ENCODE data around the gene PROX2. TPM values are rescaled to one million over a fixed set of nuclear protein-coding genes. Genes with fewer than 3 reads are reported as not detected.
A peak's percentile ranks its signal among the peaks of the same experiment; 100 is the strongest.

PROX2 gene
- total and polyA plus RNA-seq, 7 experiments from 2014 or later: 0.05 to 0.54 (median 0.10) TPM; not detected in 3

DNA sequence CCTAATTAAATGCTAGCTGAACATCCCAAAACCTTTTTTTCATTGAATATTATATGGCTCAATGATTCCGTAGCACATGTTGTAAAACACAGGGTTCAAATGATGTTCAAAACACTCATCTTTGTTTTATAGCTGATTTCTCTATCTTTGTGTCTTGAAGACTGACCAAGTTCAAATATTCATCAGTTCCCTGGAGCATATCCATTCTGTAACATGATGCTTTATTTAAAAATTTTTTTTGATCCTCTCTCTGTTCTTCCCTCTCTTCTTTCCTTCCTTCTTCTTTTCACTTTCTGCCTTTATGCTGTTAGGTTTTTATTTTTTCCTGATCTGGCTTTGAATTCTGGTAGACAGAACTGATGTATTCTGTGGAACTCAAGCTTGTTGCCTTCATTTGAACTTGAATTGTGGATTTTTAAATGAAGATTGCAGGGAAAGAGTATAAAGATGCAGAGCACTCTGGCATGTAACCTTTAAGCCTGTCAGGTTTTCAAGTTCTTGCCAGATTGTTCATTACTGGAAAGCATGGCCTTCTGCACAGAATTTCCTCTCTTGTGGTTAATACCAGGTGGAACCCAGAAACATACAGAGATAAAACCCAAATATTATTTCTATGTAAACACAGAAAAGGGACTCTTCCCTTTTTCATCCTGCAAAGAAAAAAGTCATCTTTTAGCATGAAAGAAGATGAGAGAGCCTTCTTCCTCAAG, 39.5 kb downstream of the PROX2 start:
- Mint-ChIP-seq H3K4me3 (peak overlapping the region; percentile 25 to 87 (median 63)), H3K27ac (peak overlapping the region; percentile 78 to 99 (median 90)), H3K27me3 (no peaks in the 10 kb centered on the region), H3K36me3 (peaks cover 0 to 22% (median 0%) of the 10 kb centered on the region in 5 donors), H3K4me1 (peaks cover 36 to 78% (median 72%) of the 10 kb centered on the region in 7 donors), H3K9me3 (no peaks in the 10 kb centered on the region)
- Histone ChIP-seq H3K4me1 (ENCODE audit: control insufficient read depth in 2 of 2, insufficient read depth in 2 of 2, low read length in 2 of 2) (peaks cover 43 to 55% of the 10 kb centered on the region in 2 donors), H3K27ac (ENCODE audit: low read depth, low read length) (peak overlapping the region; percentile 72), H3K36me3 (ENCODE audit: control insufficient read depth in 2 of 3, insufficient read depth in 3 of 3, low read length in 3 of 3) (peaks cover 0 to 1% (median 0%) of the 10 kb centered on the region in 3 experiments), H3K9me3 (ENCODE audit: control insufficient read depth in 2 of 3, low read length in 3 of 3) (no peaks in the 10 kb centered on the region), H3K27me3 (ENCODE audit: control insufficient read depth in 2 of 2, insufficient read depth in 2 of 2, low read length in 2 of 2) (no peaks in the 10 kb centered on the region), H3K4me3 (ENCODE audit: low read length) (no peak overlapping the region)
- DNase-seq (no peak), ATAC-seq (no peak)
- intact Hi-C loops (cut with micrococcal nuclease): no loop called here
- ChIA-PET CTCF (interaction anchor here (0.6 to 1.7 kb wide), 3 partner anchors 24 to 73 kb away, joined by 4 to 13 read pairs (median 4); partner anchors contain the start of gene YLPM1), POLR2A (interaction anchor here (0.6 to 1.6 kb wide), 12 partner anchors 8 to 218 kb away, joined by 3 to 8 read pairs (median 3); partner anchors contain the start of gene YLPM1)

DNA sequence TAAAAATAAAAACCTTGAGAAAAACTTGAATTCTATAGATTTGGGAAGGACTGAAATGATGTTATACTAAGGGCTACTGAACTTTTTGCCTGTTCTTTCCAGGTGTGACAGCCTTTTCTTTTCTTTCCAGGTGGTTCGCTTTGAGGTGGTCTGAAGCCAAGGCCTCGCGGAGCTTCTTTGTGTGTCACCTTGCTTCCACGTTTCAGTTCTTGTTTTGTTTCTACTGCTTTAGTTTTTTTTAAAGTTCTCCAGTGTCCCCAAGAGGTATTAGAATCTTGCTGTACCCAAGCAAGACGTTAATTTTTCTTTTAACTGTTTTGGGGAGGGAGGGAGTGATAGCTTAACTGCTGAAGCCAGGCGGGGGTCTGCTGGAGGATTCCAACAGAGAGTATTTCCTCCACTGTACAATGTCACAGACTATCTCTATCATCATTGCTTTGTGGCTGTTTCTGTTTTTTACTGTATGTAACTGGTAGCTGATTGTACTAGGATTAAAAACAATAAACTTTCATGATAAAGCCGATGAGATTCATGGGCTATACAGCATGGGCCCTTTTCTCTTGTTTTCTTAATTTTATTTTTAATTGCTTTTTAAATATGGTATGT, 40.2 kb downstream of the PROX2 start:
- ChIA-PET POLR2A (interaction anchor here (0.6 to 1.6 kb wide), 12 partner anchors 9 to 217 kb away, joined by 3 to 8 read pairs (median 3); partner anchors contain the start of gene YLPM1), CTCF (interaction anchor here (0.6 to 1.7 kb wide), 3 partner anchors 24 to 72 kb away, joined by 4 to 13 read pairs (median 4); partner anchors contain the start of gene YLPM1)
- Histone ChIP-seq H3K4me1 (ENCODE audit: control insufficient read depth in 2 of 2, insufficient read depth in 2 of 2, low read length in 2 of 2) (peaks cover 37 to 49% of the 10 kb centered on the region in 2 donors), H3K27ac (ENCODE audit: low read depth, low read length) (peak overlapping the region; percentile 72), H3K9me3 (ENCODE audit: control insufficient read depth in 2 of 3, low read length in 3 of 3) (no peaks in the 10 kb centered on the region), H3K4me3 (ENCODE audit: low read length) (no peak overlapping the region), H3K27me3 (ENCODE audit: control insufficient read depth in 2 of 2, insufficient read depth in 2 of 2, low read length in 2 of 2) (no peaks in the 10 kb centered on the region), H3K36me3 (ENCODE audit: control insufficient read depth in 2 of 3, insufficient read depth in 3 of 3, low read length in 3 of 3) (peaks cover 0 to 8% (median 0%) of the 10 kb centered on the region in 3 experiments)
- peaks cover 0 to 18% (median 1%) of the 10 kb centered on the region in 5 donors for H3K36me3 Mint-ChIP-seq
- peaks cover 30 to 72% (median 65%) of the 10 kb centered on the region in 7 donors for H3K4me1 Mint-ChIP-seq
- DNase-seq: peak in 4 of 9 donors; percentile 18 to 23 (median 22)
- H3K27me3 Mint-ChIP-seq: no peaks in the 10 kb centered on the region
- H3K27ac Mint-ChIP-seq: peak overlapping the region; percentile 78 to 99 (median 90)
- intact Hi-C loops (cut with micrococcal nuclease): no loop called here
- H3K4me3 Mint-ChIP-seq: peak overlapping the region; percentile 30 to 87 (median 78)
- ATAC-seq: peak; percentile 42
- no peaks in the 10 kb centered on the region for H3K9me3 Mint-ChIP-seq

DNA sequence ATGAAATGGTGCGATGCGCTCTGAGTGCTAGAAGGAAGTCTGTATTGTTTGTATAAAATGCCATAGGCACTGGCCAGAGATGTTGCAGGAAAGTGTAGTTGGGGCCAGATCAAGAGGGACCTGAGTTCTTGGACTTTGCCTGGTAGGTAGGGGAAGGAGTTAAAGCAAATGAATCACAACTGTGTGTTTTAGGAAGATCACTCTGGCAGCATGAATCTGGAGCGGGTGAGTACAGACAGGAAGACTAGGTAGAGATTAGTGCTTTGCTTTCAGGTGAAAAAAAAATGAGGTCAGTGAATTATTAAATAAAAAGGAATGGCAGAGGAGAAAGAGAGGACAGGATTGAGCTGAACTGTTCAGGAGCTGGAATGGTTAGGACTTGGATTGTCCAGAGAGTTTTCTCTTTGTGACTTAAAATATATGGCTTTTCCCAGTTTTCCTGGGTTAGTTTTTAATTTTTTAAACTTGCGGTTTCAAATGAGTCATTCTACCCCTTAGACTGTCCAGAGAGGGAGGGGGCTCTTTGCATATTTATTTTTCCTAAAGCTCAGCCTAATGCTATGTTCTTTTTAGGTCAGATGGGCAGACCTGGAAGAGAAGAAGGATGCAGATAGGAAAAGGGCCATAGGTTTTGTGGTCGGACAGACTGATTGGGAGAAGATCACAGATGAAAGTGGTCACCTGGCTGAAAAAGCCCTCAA, 41.1 kb downstream of the PROX2 start:
- H3K9me3 Mint-ChIP-seq: no peaks in the 10 kb centered on the region
- no peaks in the 10 kb centered on the region for H3K9me3 ChIP-seq (ENCODE audit: control insufficient read depth in 2 of 3, low read length in 3 of 3)
- H3K4me1 ChIP-seq (ENCODE audit: control insufficient read depth in 2 of 2, insufficient read depth in 2 of 2, low read length in 2 of 2): peaks cover 30 to 49% of the 10 kb centered on the region in 2 donors
- CTCF ChIA-PET: interaction anchor here (0.8 kb wide), 1 partner anchor 232 kb away, joined by 3 read pairs; no protein-coding TSS in a partner anchor
- no peaks in the 10 kb centered on the region for H3K27me3 Mint-ChIP-seq
- no peak for ATAC-seq
- POLR2A ChIA-PET: interaction anchor here (0.6 to 1.4 kb wide), 6 partner anchors 8 to 87 kb away, joined by 3 to 4 read pairs (median 3); partner anchors contain the start of gene YLPM1
- peaks cover 7 to 25% (median 10%) of the 10 kb centered on the region in 5 donors for H3K36me3 Mint-ChIP-seq
- H3K4me1 Mint-ChIP-seq: peaks cover 30 to 63% (median 56%) of the 10 kb centered on the region in 7 donors
- no peak overlapping the region for H3K4me3 ChIP-seq (ENCODE audit: low read length)
- intact Hi-C loops (cut with micrococcal nuclease): no loop called here
- peak overlapping the region in 8 of 9 donors; percentile 78 to 99 (median 91) for H3K27ac Mint-ChIP-seq
- H3K27me3 ChIP-seq (ENCODE audit: control insufficient read depth in 2 of 2, insufficient read depth in 2 of 2, low read length in 2 of 2): no peaks in the 10 kb centered on the region
- peak overlapping the region in 9 of 10 donors; percentile 7 to 87 (median 40) for H3K4me3 Mint-ChIP-seq
- DNase-seq: no peak
- peak overlapping the region; percentile 72 for H3K27ac ChIP-seq (ENCODE audit: low read depth, low read length)
- peaks cover 0 to 17% (median 0%) of the 10 kb centered on the region in 3 experiments for H3K36me3 ChIP-seq (ENCODE audit: control insufficient read depth in 2 of 3, insufficient read depth in 3 of 3, low read length in 3 of 3)

DNA sequence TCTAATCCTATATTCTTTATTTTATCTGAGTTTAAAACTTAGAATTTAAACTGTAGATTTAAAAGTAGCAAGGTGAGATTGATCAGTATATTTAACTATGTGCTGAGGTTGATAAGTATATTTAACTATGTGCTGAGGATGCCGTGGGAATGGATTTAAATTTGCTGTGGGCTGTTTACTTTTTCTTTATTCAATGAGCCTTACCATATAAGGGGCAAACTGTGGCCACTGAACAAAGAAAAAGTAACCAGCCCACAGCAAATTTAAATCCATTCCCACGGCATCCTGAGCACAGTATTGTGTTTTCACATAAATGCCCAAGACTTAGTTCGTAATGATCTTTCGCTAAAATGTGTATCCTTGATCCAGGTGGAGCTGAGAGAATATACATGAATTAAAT, 43.1 kb downstream of the PROX2 start:
- Histone ChIP-seq H3K27me3 (ENCODE audit: control insufficient read depth in 2 of 2, insufficient read depth in 2 of 2, low read length in 2 of 2) (no peaks in the 10 kb centered on the region), H3K9me3 (ENCODE audit: control insufficient read depth in 2 of 3, low read length in 3 of 3) (no peaks in the 10 kb centered on the region), H3K36me3 (ENCODE audit: control insufficient read depth in 2 of 3, insufficient read depth in 3 of 3, low read length in 3 of 3) (peaks cover 0 to 33% (median 0%) of the 10 kb centered on the region in 3 experiments), H3K4me3 (ENCODE audit: low read length) (no peak overlapping the region), H3K4me1 (ENCODE audit: control insufficient read depth in 2 of 2, insufficient read depth in 2 of 2, low read length in 2 of 2) (peaks cover 16 to 36% of the 10 kb centered on the region in 2 donors), H3K27ac (ENCODE audit: low read depth, low read length) (no peak overlapping the region)
- DNase-seq (no peak), ATAC-seq (no peak)
- H3K27me3 Mint-ChIP-seq: no peaks in the 10 kb centered on the region
- peaks cover 31 to 44% (median 41%) of the 10 kb centered on the region in 7 donors for H3K4me1 Mint-ChIP-seq
- peaks cover 15 to 34% (median 21%) of the 10 kb centered on the region in 5 donors for H3K36me3 Mint-ChIP-seq
- intact Hi-C loops (cut with micrococcal nuclease): no loop called here
- H3K27ac Mint-ChIP-seq: no peak overlapping the region
- CTCF ChIA-PET: interaction anchor here (0.7 kb wide), 1 partner anchor 16 kb away, joined by 3 read pairs; no protein-coding TSS in a partner anchor
- POLR2A ChIA-PET: no interaction called here
- H3K9me3 Mint-ChIP-seq: no peaks in the 10 kb centered on the region
- H3K4me3 Mint-ChIP-seq: no peak overlapping the region

DNA sequence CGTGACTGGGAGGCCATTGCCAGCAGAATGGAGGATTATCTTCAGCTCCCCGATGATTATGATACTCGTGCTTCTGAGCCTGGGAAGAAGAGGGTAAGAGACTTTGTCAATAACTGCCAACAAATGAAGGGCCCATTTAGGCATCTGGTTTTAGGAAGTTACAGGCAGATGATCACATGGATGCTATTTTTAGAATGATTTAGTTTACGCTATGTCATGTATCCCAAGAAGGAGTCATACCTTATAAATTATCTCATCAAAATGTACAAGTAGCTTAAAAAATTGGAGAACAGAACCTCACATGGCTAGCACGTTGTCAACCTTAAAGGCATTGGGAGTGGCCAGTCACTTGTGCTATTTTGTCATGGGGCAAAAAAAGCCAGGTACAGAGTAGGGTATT, 46.7 kb downstream of the PROX2 start:
- ATAC-seq (no peak), DNase-seq (no peak)
- Mint-ChIP-seq H3K4me3 (no peak overlapping the region), H3K4me1 (peaks cover under 1 to 8% (median 5%) of the 10 kb centered on the region in 7 donors), H3K9me3 (no peaks in the 10 kb centered on the region), H3K27ac (peak overlapping the region in 3 of 9 donors; percentile 29 to 54 (median 48)), H3K36me3 (peaks cover 22 to 36% (median 30%) of the 10 kb centered on the region in 5 donors), H3K27me3 (no peaks in the 10 kb centered on the region)
- ChIA-PET CTCF (interaction anchor here (0.6 kb wide), 2 partner anchors 49 to 408 kb away, joined by 3 to 4 read pairs; no protein-coding TSS in a partner anchor), POLR2A (interaction anchor here (0.6 kb wide), 1 partner anchor 26 kb away, joined by 3 read pairs; no protein-coding TSS in a partner anchor)
- intact Hi-C loops (cut with micrococcal nuclease): no loop called here
- no peaks in the 10 kb centered on the region for H3K27me3 ChIP-seq (ENCODE audit: control insufficient read depth in 2 of 2, insufficient read depth in 2 of 2, low read length in 2 of 2)
- H3K36me3 ChIP-seq (ENCODE audit: control insufficient read depth in 2 of 3, insufficient read depth in 3 of 3, low read length in 3 of 3): peaks cover 0 to 33% (median 0%) of the 10 kb centered on the region in 3 experiments
- no peaks in the 10 kb centered on the region for H3K4me1 ChIP-seq (ENCODE audit: control insufficient read depth in 2 of 2, insufficient read depth in 2 of 2, low read length in 2 of 2)
- H3K9me3 ChIP-seq (ENCODE audit: control insufficient read depth in 2 of 3, low read length in 3 of 3): no peaks in the 10 kb centered on the region
- no peak overlapping the region for H3K4me3 ChIP-seq (ENCODE audit: low read length)
- H3K27ac ChIP-seq (ENCODE audit: low read depth, low read length): no peak overlapping the region

DNA sequence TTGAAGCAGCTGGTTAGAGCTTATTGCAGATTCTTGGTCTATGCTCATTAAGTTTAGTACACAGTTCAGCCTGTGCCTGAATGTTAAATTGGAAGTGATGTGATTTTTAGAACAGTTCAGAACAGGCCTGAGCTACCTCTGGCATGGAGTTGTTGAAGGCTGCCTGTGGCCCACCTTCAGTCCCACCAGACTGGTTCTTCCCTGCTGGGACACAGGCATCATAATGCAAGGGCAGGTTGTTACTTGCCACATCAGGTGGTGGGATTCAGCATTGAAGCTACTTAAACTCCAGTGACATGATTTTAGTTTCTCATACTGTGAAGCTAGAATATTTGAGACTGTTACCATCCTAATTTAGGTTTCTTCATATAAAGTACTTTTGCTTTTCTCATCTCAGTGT, 49.4 kb downstream of the PROX2 start:
- Histone ChIP-seq H3K36me3 (ENCODE audit: control insufficient read depth in 2 of 3, insufficient read depth in 3 of 3, low read length in 3 of 3) (peaks cover 0 to 35% (median under 1%) of the 10 kb centered on the region in 3 experiments), H3K27me3 (ENCODE audit: control insufficient read depth in 2 of 2, insufficient read depth in 2 of 2, low read length in 2 of 2) (no peaks in the 10 kb centered on the region), H3K4me1 (ENCODE audit: control insufficient read depth in 2 of 2, insufficient read depth in 2 of 2, low read length in 2 of 2) (no peaks in the 10 kb centered on the region), H3K27ac (ENCODE audit: low read depth, low read length) (no peak overlapping the region), H3K4me3 (ENCODE audit: low read length) (no peak overlapping the region), H3K9me3 (ENCODE audit: control insufficient read depth in 2 of 3, low read length in 3 of 3) (no peaks in the 10 kb centered on the region)
- Mint-ChIP-seq H3K4me3 (no peak overlapping the region), H3K4me1 (peaks cover 0 to 11% (median 5%) of the 10 kb centered on the region in 7 donors), H3K9me3 (no peaks in the 10 kb centered on the region), H3K27ac (peak overlapping the region in 3 of 9 donors; percentile 21 to 73 (median 42)), H3K36me3 (peaks cover 22 to 38% (median 31%) of the 10 kb centered on the region in 5 donors), H3K27me3 (no peaks in the 10 kb centered on the region)
- ChIA-PET POLR2A (interaction anchor here (0.7 kb wide), 1 partner anchor 9 kb away, joined by 3 read pairs; no protein-coding TSS in a partner anchor), CTCF (interaction anchor here (0.8 kb wide), 1 partner anchor 33 kb away, joined by 3 read pairs; no protein-coding TSS in a partner anchor)
- ATAC-seq (no peak), DNase-seq (no peak)
- intact Hi-C loops (cut with micrococcal nuclease): no loop called here
